ENCODE results near the gene RRP1.

- TF ChIP-seq POLR2A (IDR thresholded peaks at IDR 0.05) (no peak), CTCF (IDR thresholded peaks at IDR 0.05) (no peak)
Measured at GRCh38 chr21:43802713-43803313, 13.4 kb downstream of the RRP1 start.
